Sigmoid colon (tissue), 4 donors: ENCODE measurements around the gene SLC36A1.

Source experiments
- CTCF ChIP-seq, 4 experiments: fragments of 450-650 bp in 3 of 4; fragments of 200-600 bp in 1 of 4; IDR thresholded peaks; one replicate each; pipeline ENCODE4 v1.5.1; 2016 to 2019; ENCODE audit warnings: antibody characterized with exemption in 4 of 4, mild to moderate bottlenecking in 3 of 4, moderate library complexity in 2 of 4
- POLR2A ChIP-seq, 2 donors: fragments of 450-650 bp; IDR thresholded peaks; one replicate each; pipeline ENCODE4 v1.6.1; 2016; ENCODE audit warnings: antibody characterized with exemption in 2 of 2, mild to moderate bottlenecking in 2 of 2, moderate library complexity in 2 of 2
- POLR2AphosphoS5 ChIP-seq, 4 donors: sonication (generic); formaldehyde crosslinking; IDR thresholded peaks; one replicate each; pipeline ENCODE4 v1.6.1; 2017; ENCODE audit warnings: antibody characterized with exemption in 4 of 4

- TF ChIP-seq POLR2A (IDR thresholded peaks at IDR 0.05) (no peak), CTCF (IDR thresholded peaks at IDR 0.05) (no peak), POLR2AphosphoS5 (IDR thresholded peaks at IDR 0.05) (no peak)
Observed at GRCh38 chr5:151487544-151487943, 40.1 kb downstream of the SLC36A1 start.
